Testis (tissue), 2 donors: ENCODE measurements around the gene PACS1.

Experiments used
- POLR2A ChIP-seq: fragments of 450-650 bp; IDR thresholded peaks from one replicate; pipeline ENCODE4 v1.6.1; 2017; ENCODE audit warnings: antibody characterized with exemption, mild to moderate bottlenecking, moderate library complexity
- TF ChIP-seq, protein P1 (sequence below), 3 experiments: fragments of 450-650 bp in 2 of 3; fragments of 200-600 bp in 1 of 3; sonication (generic) in 1 of 3; IDR thresholded peaks; one replicate each; pipeline ENCODE4 v1.5.1; 2016 to 2019; ENCODE audit warnings: antibody characterized with exemption in 3 of 3, mild to moderate bottlenecking in 2 of 3, moderate library complexity in 1 of 3

DNA sequence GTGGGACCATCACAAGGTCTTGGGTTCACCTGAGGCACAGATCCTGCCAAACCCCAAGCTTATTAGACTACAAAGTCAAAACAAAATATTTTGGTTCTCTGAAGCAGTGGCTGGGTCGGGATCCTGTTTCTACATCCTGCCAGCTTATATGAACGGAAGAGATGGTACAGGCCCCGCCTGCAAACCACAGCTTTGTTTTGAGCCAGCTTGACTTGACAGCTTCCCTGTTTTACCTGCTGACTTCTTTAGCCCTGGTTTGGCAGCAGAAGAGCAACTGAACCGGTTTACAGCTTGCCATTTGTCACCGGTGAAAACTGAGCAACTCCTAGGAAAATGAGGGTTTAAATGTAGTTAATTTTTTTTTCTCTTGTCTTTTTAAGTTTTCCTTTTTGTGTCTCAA is 11.4 kb downstream of the PACS1 start:
- TF ChIP-seq, protein P1, sequence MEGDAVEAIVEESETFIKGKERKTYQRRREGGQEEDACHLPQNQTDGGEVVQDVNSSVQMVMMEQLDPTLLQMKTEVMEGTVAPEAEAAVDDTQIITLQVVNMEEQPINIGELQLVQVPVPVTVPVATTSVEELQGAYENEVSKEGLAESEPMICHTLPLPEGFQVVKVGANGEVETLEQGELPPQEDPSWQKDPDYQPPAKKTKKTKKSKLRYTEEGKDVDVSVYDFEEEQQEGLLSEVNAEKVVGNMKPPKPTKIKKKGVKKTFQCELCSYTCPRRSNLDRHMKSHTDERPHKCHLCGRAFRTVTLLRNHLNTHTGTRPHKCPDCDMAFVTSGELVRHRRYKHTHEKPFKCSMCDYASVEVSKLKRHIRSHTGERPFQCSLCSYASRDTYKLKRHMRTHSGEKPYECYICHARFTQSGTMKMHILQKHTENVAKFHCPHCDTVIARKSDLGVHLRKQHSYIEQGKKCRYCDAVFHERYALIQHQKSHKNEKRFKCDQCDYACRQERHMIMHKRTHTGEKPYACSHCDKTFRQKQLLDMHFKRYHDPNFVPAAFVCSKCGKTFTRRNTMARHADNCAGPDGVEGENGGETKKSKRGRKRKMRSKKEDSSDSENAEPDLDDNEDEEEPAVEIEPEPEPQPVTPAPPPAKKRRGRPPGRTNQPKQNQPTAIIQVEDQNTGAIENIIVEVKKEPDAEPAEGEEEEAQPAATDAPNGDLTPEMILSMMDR (IDR thresholded peaks at IDR 0.05) = no peak
- no peak for TF ChIP-seq POLR2A
